Tibial nerve (tissue), 4 donors: ENCODE results near the gene NME5. TPM values are rescaled to one million over a fixed set of nuclear protein-coding genes. Genes with fewer than 3 reads are reported as not detected.

Experiments
- DNase-seq, 2 donors: peaks; one replicate each; pipeline ENCODE4 v3.0.0-alpha.2; 2019; ENCODE audit warnings: low spot score in 2 of 2
- H3K27ac ChIP-seq, 4 donors: fragments of 200-600 bp; sonication (generic) in 3 of 4; one replicate each; pipeline ENCODE4 v1.5.1; 2017 to 2019; ENCODE audit warnings: mild to moderate bottlenecking in 1 of 4
- H3K27me3 ChIP-seq, 2 donors: fragments of 200-600 bp; sonication (generic) in 1 of 2; one replicate each; pipeline versions ENCODE4 v1.5.1 to v1.6.0; 2017 to 2019
- H3K36me3 ChIP-seq, 3 donors: fragments of 200-600 bp; sonication (generic); one replicate each; pipeline ENCODE4 v1.5.1; 2018 to 2019
- H3K4me1 ChIP-seq, 4 donors: fragments of 200-600 bp; sonication (generic) in 3 of 4; one replicate each; pipeline ENCODE4 v1.5.1; 2017 to 2019
- H3K4me3 ChIP-seq, 4 donors: fragments of 200-600 bp; sonication (generic) in 3 of 4; one replicate each; pipeline ENCODE4 v1.5.1; 2017 to 2019; ENCODE audit warnings: mild to moderate bottlenecking in 1 of 4, moderate library complexity in 1 of 4
- H3K9me3 ChIP-seq, 4 donors: fragments of 200-600 bp; sonication (generic) in 3 of 4; one replicate each; pipeline ENCODE4 v1.5.1; 2017 to 2019
- CTCF ChIP-seq, 5 experiments: fragments of 200-600 bp in 3 of 5; fragments of 450-650 bp in 2 of 5; sonication (generic) in 3 of 5; IDR thresholded peaks; one replicate each; pipeline ENCODE4 v1.5.1; 2016 to 2019; ENCODE audit warnings: antibody characterized with exemption in 5 of 5, mild to moderate bottlenecking in 3 of 5, moderate library complexity in 2 of 5
- EP300 ChIP-seq, 2 donors: sonication (generic); formaldehyde crosslinking; IDR thresholded peaks; one replicate each; pipeline ENCODE4 v1.6.1; 2017; ENCODE audit warnings: antibody characterized with exemption in 2 of 2, mild to moderate bottlenecking in 1 of 2
- POLR2A ChIP-seq, 2 donors: fragments of 450-650 bp; IDR thresholded peaks; one replicate each; pipeline ENCODE4 v1.6.1; 2017; ENCODE audit warnings: antibody characterized with exemption in 2 of 2, mild to moderate bottlenecking in 2 of 2, moderate library complexity in 2 of 2
- WGBS, 2 donors: methylation state at CpG; one replicate each; pipeline ENCODE4 v1.1.5; 2018; 5-methylcytosine and 5-hydroxymethylcytosine counted together
- small RNA-seq: library from RNA; depleted of rRNA; stranded (forward); fragments of <200 nt; gene quantifications from one replicate; pipeline ENCODE3, GENCODE V24; 2016
- total RNA-seq, 4 donors: library from RNA; depleted of rRNA; stranded (reverse); fragments of >200 nt; gene quantifications; one replicate each; pipeline ENCODE4 v1.1.0, GENCODE V29; 2016

The NME5 gene
- total RNA-seq, 4 donors from 2014 or later = 1.7 to 5.0 (median 2.7) TPM; not detected in 1

GRCh38 chr5:138067945-138068344 lies 71.3 kb downstream of the NME5 start:
- Histone ChIP-seq H3K27me3 (no peaks in the 10 kb centered on the region), H3K9me3 (no peaks in the 10 kb centered on the region), H3K4me1 (peaks cover 0 to 7% (median 0%) of the 10 kb centered on the region in 4 donors), H3K4me3 (no peak overlapping the region), H3K27ac (no peak overlapping the region), H3K36me3 (no peaks in the 10 kb centered on the region)
- no peak for DNase-seq
- TF ChIP-seq CTCF (IDR thresholded peaks at IDR 0.05) = no peak
- TF ChIP-seq EP300 (IDR thresholded peaks at IDR 0.05) = no peak
- TF ChIP-seq POLR2A (IDR thresholded peaks at IDR 0.05) = no peak
- 92% methylated on average over 8 of the region's 8 CpGs for WGBS, 2 donors

Small RNA genes within 50 kb of the gene (small RNA-seq; reads per million reads assigned to genes)
- gene RNU6-1148P = not detected
- not detected for gene RNU6-460P
- gene RNU6-888P = not detected

Other genes with a start within 250 kb of the NME5 start
- gene PKD2L2, start 250.0 kb downstream of the NME5 start, total RNA-seq = not detected
- 10 to 100 TPM; 59.4 to 85.9 (median 72.3) TPM for gene FAM13B, start 106.3 kb downstream of the NME5 start, total RNA-seq
- not detected for gene WNT8A, start 55.4 kb downstream of the NME5 start, total RNA-seq
- gene BRD8, start 39.2 kb upstream of the NME5 start, total RNA-seq = 10 to 100 TPM; 47.1 to 66.0 (median 50.2) TPM
- gene KIF20A, start 39.7 kb upstream of the NME5 start, total RNA-seq = 1 to 10 TPM in 2 of 4 donors, under 1 TPM in 1, not detected in 1; 0.44 to 9.4 (median 2.1) TPM
- gene CDC23, start 73.9 kb upstream of the NME5 start, total RNA-seq = 10 to 100 TPM; 13.1 to 17.6 (median 14.9) TPM
- 1 to 10 TPM; 1.8 to 5.9 (median 4.1) TPM for gene GFRA3, start 135.2 kb upstream of the NME5 start, total RNA-seq
- gene CDC25C, start 192.4 kb upstream of the NME5 start, total RNA-seq = under 1 TPM in 1 of 4 donors, not detected in 3; 0.60 TPM
- 10 to 100 TPM; 15.5 to 39.1 (median 21.6) TPM for gene FAM53C, start 198.8 kb upstream of the NME5 start, total RNA-seq
- gene KDM3B, start 213.3 kb upstream of the NME5 start, total RNA-seq = 10 to 100 TPM; 62.7 to 65.3 (median 62.9) TPM